NCI-H69 (cell line): ENCODE measurements around the gene RHBDL1.
A peak's percentile ranks its signal among the peaks of the same experiment; 100 is the strongest.
"Not testable (repeated sequence)": the region's sequence is repeated elsewhere in the genome, so short reads cannot be mapped to it uniquely, and the experiment has no call there.

Experiments
- DNase-seq: peaks from one replicate; lab custom pipeline; 2025; lab: John Stamatoyannopoulos, UW

Gene RHBDL1

GRCh38 chr16:686459-687260 is 11.2 kb downstream of the RHBDL1 start:
- DNase-seq = no peak

- no peak for DNase-seq
Measured at GRCh38 chr16:687499-687898, 12.0 kb downstream of the RHBDL1 start.

GRCh38 chr16:689175-689897 is 13.9 kb downstream of the RHBDL1 start:
- no peak for DNase-seq

GRCh38 chr16:691242-691641 is 15.8 kb downstream of the RHBDL1 start:
- not testable (repeated sequence) for DNase-seq

- no peak for DNase-seq
Measured at GRCh38 chr16:692356-693108, 17.1 kb downstream of the RHBDL1 start.

GRCh38 chr16:693364-693763 is 17.9 kb downstream of the RHBDL1 start:
- no peak for DNase-seq

- DNase-seq = no peak
Measured at GRCh38 chr16:693766-694165, 18.3 kb downstream of the RHBDL1 start.

- DNase-seq = no peak
Measured at GRCh38 chr16:694187-694862, 18.9 kb downstream of the RHBDL1 start.

GRCh38 chr16:694863-695354 is 19.4 kb downstream of the RHBDL1 start:
- DNase-seq = no peak

GRCh38 chr16:695355-696089 is 20.1 kb downstream of the RHBDL1 start:
- peak; percentile 99 for DNase-seq

- DNase-seq = no peak
Measured at GRCh38 chr16:698911-699671, 23.6 kb downstream of the RHBDL1 start.

GRCh38 chr16:700684-701584 is 25.5 kb downstream of the RHBDL1 start:
- no peak for DNase-seq

- DNase-seq = no peak
Measured at GRCh38 chr16:702341-702740, 26.9 kb downstream of the RHBDL1 start.

- DNase-seq = no peak
Measured at GRCh38 chr16:703406-703805, 27.9 kb downstream of the RHBDL1 start.

- DNase-seq = no peak
Measured at GRCh38 chr16:704047-704446, 28.6 kb downstream of the RHBDL1 start.

- DNase-seq = peak; percentile 36
Measured at GRCh38 chr16:704552-705380, 29.3 kb downstream of the RHBDL1 start.

GRCh38 chr16:705431-706188 is 30.1 kb downstream of the RHBDL1 start, which contains the start of gene FBXL16:
Gene FBXL16 (minus strand): TSS chr16:705801. CDS start chr16:697405, 8,396 bp downstream.
- DNase-seq = peak; percentile 97
